NCI-H748 (cell line): Measurements from ENCODE around the gene KIFAP3.
"Not testable (repeated sequence)": the region's sequence is repeated elsewhere in the genome, so short reads cannot be mapped to it uniquely, and the experiment has no call there.

Experiments
- DNase-seq: peaks from one replicate; lab custom pipeline; 2025; ENCODE audit not compliant: unreplicated experiment; lab: John Stamatoyannopoulos, UW

The KIFAP3 gene

DNA sequence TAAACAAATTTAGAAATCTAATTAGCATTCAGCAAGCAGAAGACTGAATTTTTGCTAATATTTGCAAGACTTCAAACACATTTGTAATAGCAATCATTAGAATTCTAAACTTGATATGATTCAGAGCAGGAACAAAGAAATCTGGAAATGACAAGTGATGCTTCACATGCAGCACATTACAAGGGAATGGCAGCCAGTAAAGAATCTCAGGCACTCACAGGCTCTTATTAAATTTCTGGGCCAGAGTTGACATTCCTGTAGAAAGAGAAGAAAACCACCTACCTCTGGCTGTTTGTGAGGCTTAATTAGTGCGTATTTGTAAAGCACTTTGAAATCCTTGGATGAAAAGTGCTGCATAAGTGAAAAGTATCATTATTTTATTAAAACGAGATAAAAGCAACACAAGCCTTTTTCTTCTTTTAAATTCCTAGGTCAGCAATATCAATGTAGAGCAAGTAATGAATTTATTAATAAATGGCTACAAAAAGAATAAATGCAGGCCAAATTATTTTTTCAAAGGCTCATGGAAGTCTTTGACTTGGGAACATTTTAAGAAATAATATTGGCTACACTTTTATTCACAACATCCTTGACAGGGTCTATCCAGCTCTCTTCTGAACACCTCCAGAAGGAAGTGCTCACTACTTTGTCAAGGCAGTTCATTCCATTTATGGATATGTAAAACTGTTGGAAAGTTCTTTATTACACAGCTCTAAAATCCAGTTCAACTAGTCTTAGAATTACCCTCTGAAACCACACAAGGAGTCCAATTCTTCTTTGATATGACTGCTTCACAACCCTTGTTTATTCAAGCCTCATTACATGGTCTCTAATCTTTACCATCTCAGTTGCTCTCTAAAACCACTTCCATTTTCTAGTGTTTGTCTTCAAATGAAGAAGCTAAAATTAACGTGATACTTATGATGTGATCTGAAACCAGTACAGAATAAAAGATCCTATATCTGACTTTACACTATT, 148.7 kb downstream of the KIFAP3 start:
- DNase-seq, result no peak

GRCh38 chr1:169924829-169925228, 149.7 kb downstream of the KIFAP3 start:
- no peak for DNase-seq

GRCh38 chr1:169924063-169924462, 150.4 kb downstream of the KIFAP3 start:
- DNase-seq, result no peak

DNA sequence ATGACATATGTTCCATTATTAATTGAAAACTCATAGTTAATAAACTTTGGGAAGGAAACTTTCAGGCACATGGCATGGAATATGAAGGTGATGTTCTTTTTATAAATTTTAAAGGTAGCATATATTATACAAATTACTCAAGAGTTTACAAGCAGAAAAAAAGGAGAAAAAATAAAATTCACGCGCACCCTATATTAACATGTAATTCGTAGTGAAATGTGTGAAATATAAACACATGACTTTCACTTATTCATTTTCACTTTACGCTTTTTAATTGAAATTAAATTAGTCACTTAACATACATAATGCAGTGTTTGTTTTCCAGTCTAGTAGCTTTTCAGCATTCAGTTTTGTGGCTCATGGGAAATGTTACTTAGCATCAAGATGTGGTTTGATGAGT, 153.4 kb downstream of the KIFAP3 start:
- no peak for DNase-seq

DNA sequence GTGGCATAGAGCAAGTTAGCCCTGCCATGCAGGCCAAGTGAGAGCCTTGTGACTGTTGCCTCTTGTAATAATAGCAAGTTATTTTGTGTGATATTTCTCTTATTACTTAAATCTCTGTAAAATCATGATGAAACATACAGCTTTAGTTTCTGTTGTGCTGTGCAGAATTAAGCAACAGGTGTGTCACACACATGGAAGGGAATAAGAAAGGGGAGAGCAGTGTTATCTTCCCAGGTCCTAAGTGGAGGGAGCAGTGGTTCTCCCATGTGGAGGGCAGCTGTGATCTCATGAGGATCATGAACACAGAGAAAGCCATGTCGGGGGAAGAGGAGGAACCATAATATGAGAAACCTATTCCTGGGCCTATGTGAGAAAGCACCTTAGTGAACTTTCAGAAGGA, 155.6 kb downstream of the KIFAP3 start:
- no peak for DNase-seq

GRCh38 chr1:169918220-169918619, 156.3 kb downstream of the KIFAP3 start:
- not testable (repeated sequence) for DNase-seq

DNA sequence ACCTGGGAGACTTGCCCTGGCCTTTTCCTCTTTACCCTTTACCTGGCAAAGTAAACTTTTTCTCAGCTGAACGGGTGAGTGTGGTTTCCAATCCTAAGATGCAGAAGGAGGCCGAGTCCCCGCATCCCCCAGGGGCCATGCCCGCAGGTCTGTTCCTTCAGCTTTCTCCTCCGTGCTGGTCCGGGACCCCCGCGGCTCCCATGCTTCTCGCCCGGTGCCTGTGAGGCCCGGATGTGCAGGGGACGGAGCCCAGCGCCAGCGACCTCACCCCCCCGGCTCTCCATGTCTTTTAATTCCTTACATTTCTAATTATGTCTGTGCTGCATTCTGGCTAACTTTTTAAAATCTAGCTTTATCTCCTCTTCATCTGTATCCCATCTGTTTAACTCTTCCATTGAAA, 159.3 kb downstream of the KIFAP3 start:
- no peak for DNase-seq

DNA sequence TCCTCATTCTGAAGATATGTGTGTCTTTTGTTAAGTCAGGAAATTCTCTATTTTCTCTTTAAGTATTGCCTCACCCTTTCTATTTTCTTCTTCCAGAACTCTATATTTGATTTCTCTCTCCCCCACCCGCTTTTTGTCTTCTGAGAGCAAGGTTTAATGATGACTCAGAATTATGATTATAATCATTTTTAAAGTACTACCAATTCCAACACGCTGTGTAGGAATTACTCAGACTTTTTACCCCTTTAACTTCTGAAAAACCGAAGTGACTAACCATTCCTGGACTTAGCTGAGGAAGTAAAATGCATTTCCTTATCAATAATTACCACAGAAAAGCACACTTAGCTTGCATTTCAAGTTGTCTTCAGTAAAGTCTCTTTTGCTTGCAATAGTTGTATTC, 160.0 kb downstream of the KIFAP3 start:
- DNase-seq, result no peak

DNA sequence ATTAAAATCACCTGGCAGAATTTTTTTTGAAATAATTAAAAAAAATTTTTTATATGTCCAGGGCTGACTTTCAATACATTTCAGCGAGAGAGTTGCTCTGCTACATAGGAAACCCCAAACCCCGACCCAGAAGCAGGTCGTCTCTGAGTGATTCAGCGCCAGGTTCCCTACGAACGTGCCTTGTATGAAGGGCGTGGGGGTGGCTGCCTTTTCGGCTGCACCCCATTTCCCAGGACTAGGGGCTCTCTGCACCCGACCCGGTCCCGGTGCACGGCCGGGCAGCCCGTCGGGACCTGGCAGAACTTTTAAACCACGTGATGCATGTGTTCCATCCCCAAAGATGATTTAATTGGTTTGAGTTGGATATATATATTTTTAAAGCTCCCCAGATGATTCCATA, 165.0 kb downstream of the KIFAP3 start:
- DNase-seq, result no peak

GRCh38 chr1:169906938-169907337, 167.6 kb downstream of the KIFAP3 start:
- DNase-seq, result no peak

- no peak for DNase-seq
Measured at GRCh38 chr1:169904834-169905233, 169.7 kb downstream of the KIFAP3 start.

DNA sequence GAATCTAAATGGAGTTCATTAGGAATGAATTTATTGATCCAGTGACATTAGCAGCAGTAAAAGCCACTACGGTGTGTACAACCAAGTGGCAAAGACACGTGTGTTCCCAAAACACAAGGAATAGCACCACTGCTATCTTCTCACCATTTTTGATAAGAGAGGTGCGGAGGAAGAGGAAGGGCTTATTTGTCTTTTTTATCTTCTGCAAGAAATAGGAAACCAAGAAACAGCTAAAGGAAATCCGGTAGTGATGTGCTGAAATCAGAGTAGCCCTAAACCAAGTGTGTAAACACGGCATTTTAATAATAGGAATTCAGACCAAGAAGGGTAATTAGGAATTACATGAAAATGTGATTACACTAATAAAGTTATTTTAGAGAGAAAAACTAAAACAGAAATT, 171.7 kb downstream of the KIFAP3 start:
- no peak for DNase-seq

DNA sequence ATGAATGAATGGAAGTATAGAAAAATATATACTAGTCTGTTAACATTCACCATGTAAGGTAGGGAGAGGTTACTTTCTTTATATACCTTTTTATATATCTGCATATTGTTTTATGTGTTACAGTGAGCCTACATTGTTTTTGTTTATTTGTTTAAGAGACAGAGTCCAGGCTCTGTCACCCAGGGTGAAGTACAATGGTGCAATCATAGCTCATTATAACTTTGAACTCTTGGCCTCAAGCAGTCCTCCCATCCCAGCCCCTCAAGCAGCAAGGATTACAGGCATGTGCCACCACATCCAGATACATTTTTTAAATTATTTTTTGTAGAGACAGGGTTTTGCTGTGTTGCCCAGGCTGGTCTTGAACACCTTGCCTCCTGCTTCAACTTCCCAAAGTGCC, 173.4 kb downstream of the KIFAP3 start:
- no peak for DNase-seq

GRCh38 chr1:169900571-169900970, 173.9 kb downstream of the KIFAP3 start:
- no peak for DNase-seq

GRCh38 chr1:169899519-169900217, 174.8 kb downstream of the KIFAP3 start:
- no peak for DNase-seq

DNA sequence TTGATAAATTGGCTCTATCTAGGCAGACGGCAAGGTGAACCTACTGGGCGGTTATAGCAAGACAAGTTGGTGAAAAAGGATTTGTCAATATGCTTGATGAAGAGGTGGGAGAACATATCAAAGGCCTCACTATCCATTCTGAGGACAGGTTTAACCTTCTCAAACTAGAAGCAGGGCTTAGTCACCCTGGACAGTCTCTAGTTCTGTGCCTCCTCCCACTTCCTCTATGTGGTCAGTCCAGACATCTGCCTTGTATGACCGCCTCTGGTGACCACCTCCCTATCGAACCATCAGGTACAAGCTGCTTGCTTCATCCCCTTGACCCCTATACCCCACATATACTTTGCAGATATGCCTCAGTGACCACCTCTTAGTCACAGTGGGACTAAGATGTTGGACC, 178.5 kb downstream of the KIFAP3 start:
- DNase-seq, result no peak

DNA sequence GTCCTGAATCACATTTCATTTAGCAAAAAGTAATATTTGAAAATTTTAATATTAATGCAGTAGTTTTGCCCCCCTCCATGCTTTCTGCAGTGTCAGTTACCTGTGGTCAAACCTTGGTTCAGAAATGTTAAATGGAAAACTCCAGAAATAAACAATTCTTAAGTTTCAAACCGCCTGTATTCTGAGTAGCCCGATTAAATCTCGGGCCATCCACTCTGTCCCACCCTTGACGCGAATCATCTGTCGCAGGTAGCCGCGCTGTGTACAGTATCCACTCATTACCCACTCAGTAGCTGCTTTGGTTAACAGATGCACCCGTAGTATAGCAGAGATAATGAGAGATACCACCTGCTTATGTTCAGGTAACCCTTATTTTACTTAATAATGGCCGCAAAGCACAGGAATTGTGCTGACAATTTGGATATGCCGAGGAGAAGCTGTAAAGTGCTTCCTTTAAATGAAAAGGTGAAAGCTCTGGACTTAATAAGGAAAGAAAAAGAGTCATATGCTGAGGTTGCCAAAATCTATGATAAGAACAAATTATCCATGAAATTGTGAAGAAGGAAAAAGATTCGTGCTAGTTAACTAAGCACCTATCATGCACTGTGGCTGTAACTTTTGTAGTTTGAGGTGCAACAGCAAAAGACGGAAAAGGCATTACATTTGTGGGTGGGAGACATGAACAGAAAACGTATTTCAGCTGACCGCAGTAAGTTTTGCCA, 179.9 kb downstream of the KIFAP3 start:
- DNase-seq, result peak; percentile 57

DNA sequence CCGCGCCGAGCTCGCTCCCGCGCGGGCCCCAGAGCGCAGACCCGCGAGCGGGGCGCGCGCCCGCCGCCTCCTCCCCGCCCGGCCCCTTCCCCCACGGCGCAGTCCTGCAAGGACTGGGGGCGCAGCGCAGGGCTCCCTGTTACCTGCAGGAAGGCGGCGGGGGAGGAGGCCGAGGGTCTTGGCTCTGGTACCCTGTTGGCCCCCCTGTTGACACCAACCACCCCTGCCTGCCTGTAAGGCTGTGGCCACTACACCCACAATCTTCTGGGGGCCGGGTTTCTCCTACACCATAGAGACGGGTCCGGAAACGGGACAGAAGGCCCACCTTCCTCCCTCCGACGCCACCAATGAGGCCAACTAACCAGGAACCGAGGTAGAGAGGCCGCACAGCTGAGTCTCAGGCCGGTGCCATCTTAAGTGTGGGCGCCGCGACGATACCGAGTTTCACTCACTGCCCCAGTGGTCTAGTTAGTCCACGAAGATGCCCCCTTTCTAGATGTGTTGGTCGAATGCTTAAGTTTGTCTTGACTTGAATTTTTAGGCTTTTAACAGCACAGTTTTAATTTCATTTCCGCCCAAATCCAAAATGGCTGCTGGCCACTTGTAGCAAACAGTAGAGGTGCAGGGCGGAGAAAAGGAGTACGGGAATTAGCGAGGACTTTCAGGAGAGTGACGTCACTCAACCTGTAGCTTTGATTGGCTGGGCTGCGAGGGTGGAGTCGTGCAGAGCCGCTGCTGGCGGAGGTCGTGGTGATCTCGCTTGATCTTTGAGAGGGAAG, 180.7 kb downstream of the KIFAP3 start, which contains the start of gene SCYL3:
SCYL3 (minus strand) TSS at position 252 of the 779 bp plus-strand sequence. CDS start 5,056 bp downstream, outside the sequence.
- DNase-seq, result peak; percentile 95

DNA sequence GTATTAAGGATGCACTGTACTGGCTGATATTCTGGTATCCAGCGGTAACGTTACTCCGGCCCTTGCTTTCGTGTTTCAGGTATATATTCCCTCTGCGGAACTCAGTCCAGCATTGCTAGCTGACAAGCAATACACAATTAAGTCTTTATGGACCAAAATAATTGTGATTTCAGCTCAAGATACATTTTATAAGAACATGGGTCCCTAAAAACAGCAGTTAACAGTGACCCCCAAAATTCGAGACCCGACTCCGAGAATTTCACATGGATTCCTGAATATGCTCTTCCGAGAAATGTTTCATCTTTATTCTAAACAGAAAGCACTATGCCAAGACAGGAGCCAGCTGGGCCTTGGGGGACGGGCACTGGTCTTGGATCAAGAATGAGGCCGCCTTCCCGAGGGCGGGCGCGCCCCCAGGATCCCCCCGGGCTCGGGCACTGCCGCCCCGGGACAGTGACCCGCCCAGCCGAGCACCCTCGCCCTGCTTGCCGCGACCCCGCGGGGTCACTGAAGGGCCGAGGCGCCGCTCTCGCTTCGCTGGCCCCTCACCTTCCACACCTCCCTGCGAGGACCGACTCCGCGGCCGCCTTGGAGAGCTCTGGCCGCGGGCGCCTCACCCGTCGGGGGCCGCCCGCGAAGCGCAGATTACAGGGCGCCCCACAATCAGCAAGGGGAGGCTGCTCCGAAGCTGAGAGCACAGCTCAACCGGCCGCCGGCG, 181.4 kb downstream of the KIFAP3 start:
- DNase-seq, result peak; percentile 37
